ENCODE measurements around the gene CYP2W1.
"Not testable (repeated sequence)": the region's sequence is repeated elsewhere in the genome, so short reads cannot be mapped to it uniquely, and the experiment has no call there.

CYP2W1 gene

DNA sequence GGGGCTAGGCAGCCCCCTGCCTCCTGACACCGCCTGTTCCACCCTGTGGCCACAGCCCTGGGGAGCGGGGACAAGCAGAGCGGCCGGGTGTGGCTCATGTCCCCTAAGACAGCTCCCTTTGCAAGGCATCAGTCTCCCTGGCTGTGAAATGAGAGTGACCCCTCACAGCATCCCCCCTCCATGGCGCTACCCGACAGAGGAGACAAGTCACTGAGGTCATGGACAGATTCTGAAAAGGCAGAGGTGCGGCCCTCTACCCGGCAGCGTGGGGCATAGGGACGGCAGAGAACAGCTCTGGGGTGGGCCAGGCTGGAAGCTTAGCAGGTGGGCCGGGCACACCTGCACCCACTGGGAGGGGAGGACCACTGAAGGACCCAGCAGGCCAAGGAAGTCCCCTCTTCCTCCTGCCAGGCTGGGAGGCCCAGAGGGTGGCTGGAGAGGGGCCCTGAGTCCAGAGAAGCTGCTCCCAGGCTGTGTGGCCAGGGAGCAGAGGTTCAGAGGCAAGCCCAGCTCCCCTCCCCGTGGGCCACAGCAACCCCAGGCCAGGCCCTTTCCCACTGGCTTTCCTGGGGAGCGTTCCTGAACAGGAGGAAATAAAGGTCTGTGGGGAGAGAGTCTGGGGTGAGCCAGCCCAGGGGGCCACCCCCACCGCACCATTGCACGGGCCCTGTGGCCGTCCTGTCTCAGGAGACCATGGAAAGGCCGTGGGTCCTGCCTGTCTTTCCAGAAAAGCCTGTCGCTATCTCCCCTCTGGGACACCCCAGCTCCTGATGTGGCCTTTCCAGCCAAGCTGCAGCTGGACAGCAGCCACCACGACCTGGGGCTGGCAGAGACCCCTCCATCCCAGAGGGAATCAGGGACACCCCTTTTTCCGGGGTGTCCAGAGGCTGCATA is 30.2 kb upstream of the CYP2W1 start:
- DNase-seq = no peak

DNA sequence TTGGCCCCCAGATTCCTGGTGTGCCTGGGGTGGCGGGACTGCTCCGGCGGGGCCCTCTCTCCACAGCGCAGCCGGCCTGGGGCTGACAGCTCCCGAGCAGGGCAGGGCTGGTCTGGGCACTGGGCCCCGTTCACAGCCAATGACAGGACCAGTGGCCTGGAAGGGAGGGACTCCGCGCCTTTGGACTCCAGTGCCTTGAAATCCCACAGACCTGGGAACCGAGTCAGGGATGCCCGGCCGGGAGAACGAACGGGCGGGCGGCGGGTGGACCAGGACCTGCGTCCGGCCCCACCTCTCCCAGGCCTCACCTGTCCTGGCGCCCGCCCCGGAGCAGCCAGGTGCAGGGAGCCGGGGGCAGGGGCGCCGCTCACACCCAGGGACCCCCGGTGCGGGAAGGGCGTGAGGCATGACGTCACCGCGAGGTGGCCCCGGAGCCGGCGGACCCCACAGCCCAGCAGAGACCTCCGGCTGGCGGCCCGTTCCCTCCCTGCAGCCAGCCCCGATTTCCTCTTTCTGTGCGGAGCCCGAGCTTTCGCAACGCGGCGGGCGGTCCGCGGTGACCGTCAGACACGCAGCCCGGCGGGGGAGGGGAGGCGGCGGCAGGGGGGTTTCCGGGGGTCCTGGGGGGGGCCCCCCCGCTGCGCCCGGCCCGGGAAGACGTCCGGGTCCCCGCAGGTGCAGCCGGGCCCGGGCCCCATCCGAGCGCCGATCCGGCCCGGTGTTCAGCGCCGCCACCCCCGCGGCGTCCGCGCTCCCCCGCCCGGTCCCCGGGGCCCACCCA is 29.2 kb upstream of the CYP2W1 start:
- no peak for DNase-seq

- no peak for DNase-seq
These were observed 28.4 kb upstream of the CYP2W1 start, which contains the start of gene ADAP1 for GRCh38 chr7:954330-955238. TSS of gene ADAP1 (minus strand) at chr7:954680. CDS start at chr7:954477, 203 bp downstream.

DNA sequence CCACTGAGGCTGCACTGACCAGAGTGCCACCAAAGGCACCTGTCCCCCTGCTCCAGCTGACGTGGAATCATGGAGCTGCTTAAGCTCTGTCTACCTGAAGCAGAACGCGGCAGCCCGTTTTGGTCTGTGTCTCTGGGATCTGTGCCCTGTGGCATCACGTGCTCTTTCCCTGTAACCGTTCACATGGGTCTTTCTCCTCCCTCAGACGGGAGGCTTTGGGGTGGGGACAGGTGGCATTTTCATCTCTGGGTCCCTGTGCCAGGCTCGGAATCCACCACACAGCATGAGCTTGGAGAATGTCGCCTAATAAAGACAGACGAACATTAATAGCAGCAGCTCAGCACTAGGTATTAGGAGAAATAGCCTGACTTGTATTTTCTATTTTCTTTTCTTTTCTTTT is 26.9 kb upstream of the CYP2W1 start:
- no peak for DNase-seq

DNA sequence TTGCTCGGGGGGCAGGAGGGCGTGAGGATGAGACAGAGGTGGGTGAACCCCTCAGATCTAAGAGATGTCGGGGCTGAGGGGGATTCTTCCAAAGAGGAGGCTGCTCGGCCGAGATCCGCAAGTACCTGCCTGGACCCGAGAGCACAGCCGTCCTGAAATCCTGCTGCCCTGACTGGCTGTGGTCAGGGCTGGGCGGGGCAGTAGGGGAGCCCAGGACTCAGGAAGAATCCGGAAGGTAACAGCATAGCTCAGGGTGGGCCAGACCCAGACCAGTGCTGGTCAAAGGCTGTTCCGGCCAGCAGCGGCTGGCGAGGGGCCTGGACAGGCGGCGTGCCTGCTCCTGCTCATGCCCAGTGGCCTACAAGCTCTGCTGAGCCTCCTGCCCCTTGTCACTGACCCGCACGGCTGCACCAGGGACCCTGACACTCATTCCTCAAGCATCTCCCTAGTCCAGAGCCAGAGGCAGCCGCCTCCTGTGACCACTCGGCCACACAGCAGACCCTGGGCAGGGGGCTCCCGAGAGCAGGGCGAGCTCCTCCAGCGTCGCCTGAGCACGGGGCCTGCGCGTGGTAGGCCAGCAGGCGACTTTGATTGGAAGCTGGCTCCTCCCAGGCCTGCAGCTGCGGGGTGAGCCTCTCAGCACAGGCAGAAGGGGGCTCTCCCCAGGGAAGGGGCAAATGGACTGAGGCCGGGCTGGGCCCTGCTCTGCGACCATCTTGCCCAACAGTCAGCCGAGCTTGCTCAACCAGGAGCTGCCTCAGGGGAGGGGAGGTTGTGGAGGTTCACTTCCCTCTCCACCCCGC is 25.4 kb upstream of the CYP2W1 start:
- DNase-seq = no peak

DNA sequence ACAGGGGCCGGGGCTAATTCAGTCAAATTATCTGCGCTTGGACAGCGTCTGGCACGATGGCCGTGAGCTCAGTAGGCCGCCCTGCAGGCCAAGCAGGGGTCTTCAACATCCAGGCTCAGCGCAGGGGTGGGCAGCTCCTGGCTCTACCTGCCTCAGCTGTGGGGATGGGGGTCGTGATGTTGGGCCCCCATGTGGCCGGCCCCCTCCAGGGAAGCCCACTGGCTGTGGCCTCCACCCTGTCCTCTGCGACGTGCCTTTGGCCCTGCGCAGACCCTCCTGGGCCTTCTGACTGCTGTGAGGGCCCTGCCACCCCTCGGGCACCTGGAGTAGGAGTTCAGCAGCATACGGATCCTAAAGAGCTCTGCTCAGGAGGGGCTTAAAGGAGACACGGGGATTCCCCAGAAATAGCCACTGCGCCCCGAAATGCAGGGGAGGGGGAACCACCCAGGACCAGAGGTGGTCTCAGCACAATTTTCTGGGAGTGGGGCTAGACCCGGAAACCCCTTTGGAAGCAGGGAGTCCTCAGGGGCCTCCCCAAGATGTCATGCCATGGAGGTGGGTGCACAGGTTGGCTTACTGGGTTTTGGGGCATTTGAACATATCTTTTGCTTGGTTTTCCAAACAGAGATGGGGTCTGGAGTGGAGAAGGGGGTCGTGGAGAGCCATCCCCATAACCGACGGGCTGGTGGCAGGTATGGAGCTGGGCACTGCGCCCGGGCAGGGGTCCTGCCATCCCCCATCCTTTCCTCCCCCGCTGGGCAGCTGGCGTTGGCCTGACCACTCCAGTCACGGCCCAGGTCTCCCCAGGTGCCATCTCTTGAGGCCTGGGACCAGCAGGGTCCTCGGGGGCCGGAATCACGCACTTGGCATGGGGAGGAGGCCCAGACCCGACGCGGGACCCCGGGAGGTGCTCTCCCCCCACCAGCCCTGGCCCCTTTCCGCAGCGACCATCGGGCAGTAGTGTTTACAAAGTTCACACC is 24.5 kb upstream of the CYP2W1 start:
- DNase-seq = no peak

DNA sequence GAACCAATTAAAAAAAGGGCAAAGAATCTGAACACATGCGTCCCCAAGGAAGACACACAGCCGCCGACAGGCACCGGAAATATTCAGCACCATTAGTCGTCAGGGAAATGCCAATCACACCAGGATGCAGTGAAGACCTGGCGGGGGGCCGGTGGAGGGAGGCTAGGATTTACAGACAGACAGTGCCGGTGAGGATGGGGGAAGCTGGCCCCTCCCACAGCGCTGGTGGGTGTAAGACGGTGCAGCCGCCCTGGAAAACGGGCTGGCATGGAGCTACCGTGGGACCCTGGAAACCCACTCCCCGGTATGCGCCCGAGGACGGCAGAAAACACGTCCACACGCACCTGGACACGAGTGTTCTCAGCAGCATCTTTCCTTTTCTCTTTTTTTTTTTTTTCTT is 23.7 kb upstream of the CYP2W1 start:
- DNase-seq = no peak

DNA sequence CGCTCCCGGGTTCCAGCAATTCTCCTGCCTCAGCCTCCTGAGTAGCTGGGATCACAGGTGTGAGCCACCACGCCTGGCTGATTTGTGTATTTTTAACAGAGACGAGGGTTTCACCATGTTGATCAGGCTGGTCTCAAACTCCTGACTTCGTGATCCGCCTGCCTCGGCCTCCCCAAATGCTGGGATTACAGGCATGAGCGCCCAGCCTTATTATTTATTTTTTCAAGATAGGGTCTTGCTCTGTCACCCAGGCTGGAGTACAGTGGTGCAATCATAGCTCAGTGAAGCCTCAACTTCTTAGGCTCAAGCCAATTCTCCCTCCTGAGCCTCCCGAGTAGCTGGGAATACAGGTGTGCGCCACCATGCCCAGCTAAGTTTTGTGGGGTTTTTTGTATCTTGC is 23.2 kb upstream of the CYP2W1 start:
- not testable (repeated sequence) for DNase-seq

- no peak for DNase-seq
These were observed 22.6 kb upstream of the CYP2W1 start for GRCh38 chr7:960269-960871.

DNA sequence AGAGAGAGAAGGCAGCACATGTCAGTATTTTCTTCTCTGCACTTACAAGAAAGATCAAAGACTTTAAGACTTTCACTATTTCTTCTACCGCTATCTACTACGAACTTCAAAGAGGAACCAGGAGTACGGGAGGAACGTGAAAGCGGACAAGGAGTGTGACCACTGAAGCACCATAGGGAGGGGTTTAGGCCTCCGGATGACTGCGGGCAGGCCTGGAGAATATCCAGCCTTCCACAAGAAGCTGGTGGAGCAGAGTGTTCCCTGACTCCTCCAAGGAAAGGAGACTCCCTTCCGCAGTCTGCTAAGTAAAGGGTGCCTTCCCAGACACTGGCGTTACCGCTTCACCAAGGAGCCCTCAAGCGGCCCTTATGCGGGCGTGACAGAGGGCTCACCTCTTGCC is 22.0 kb upstream of the CYP2W1 start:
- not testable (repeated sequence) for DNase-seq

GRCh38 chr7:961546-962400 is 21.2 kb upstream of the CYP2W1 start:
- DNase-seq = no peak

DNA sequence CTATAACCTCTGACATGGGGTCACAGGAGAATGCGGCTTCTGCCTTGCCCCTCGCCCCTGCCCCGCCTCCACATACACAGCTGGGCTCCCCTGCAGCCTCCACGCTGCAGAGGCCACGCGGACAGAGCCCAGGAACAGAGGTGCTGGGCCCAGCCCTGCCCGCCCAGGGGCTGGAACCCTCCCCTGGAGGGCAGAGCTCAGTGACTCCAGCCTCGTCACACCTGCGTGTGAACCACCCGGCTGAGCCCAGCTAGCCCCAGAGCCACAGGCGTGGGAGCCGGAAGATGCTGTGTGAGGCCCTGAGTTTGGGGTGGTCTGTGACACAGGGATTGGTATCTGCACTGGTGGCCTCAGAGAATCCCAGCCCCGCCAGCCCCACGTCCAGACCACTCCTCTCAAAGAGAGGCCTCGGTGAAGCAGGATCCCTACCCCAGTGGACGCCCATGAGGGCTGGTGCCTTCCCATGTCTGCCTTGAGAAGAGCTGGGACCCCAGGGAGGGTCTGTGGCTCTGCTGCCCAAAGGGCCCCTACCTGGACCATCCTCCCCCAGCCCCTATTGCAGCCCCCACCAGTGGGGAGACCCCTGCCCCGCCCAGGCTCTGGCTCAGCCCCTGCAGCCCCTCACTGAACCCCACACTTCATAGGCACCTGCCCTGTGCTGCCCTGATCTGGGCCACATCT is 20.4 kb upstream of the CYP2W1 start:
- no peak for DNase-seq

- DNase-seq = peak; percentile 22
These were observed 19.5 kb upstream of the CYP2W1 start for GRCh38 chr7:963236-964078.

GRCh38 chr7:964401-965231 is 18.4 kb upstream of the CYP2W1 start:
- DNase-seq = no peak

- DNase-seq = no peak
These were observed 16.5 kb upstream of the CYP2W1 start for GRCh38 chr7:966291-967069.
